ENCODE measurements around the gene POLR2L. TPM values are rescaled to one million over a fixed set of nuclear protein-coding genes. Genes with fewer than 3 reads are reported as not detected.

Gene POLR2L
- total RNA-seq, 1 donor from 2014 or later = 106 TPM

DNA sequence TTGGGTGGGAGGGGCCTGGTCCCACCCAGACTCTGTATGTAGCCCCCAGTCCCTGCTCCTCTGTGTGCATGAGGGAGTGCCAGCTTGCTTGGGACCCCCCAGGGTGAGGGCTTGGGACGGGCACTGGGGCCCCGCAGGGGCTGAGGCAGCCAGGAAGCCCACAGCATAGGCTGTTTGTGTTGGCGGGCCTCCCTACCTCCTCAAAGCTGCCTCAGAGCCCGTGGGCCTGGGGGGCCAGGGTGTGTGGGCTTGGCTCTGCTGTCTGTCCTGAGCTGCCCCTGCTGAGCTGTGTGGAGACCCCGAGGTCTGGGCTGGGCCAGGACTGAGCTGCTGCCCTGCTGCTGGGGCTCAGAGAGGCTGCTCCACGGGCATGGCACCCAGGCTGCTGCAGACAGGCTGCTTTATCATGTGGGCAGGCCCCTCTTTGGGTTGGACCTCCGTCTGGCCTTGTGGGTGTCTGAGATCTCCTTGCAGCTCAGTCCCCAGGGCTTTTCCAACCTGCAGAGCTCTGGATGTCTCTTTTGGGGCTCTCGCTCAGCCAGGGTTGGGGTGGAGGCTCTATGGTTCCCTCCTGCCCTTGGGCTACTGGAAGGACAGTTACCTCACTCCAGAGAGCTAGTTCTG is 3.7 kb upstream of the POLR2L start:
- Mint-ChIP-seq H3K36me3 (ENCODE audit: unreplicated experiment) (no peaks in the 10 kb centered on the region), H3K4me3 (ENCODE audit: unreplicated experiment) (no peak overlapping the region), H3K27ac (ENCODE audit: unreplicated experiment) (no peak overlapping the region), H3K27me3 (ENCODE audit: unreplicated experiment) (peaks cover 4% of the 10 kb centered on the region), H3K9me3 (ENCODE audit: unreplicated experiment) (peaks cover 7% of the 10 kb centered on the region), H3K4me1 (ENCODE audit: low read depth, unreplicated experiment) (peaks cover 7% of the 10 kb centered on the region)
- no peak for DNase-seq
- TF ChIP-seq, protein P1, sequence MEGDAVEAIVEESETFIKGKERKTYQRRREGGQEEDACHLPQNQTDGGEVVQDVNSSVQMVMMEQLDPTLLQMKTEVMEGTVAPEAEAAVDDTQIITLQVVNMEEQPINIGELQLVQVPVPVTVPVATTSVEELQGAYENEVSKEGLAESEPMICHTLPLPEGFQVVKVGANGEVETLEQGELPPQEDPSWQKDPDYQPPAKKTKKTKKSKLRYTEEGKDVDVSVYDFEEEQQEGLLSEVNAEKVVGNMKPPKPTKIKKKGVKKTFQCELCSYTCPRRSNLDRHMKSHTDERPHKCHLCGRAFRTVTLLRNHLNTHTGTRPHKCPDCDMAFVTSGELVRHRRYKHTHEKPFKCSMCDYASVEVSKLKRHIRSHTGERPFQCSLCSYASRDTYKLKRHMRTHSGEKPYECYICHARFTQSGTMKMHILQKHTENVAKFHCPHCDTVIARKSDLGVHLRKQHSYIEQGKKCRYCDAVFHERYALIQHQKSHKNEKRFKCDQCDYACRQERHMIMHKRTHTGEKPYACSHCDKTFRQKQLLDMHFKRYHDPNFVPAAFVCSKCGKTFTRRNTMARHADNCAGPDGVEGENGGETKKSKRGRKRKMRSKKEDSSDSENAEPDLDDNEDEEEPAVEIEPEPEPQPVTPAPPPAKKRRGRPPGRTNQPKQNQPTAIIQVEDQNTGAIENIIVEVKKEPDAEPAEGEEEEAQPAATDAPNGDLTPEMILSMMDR (IDR thresholded peaks at IDR 0.05; ENCODE audit: partially characterized antibody, unreplicated experiment) = no peak

DNA sequence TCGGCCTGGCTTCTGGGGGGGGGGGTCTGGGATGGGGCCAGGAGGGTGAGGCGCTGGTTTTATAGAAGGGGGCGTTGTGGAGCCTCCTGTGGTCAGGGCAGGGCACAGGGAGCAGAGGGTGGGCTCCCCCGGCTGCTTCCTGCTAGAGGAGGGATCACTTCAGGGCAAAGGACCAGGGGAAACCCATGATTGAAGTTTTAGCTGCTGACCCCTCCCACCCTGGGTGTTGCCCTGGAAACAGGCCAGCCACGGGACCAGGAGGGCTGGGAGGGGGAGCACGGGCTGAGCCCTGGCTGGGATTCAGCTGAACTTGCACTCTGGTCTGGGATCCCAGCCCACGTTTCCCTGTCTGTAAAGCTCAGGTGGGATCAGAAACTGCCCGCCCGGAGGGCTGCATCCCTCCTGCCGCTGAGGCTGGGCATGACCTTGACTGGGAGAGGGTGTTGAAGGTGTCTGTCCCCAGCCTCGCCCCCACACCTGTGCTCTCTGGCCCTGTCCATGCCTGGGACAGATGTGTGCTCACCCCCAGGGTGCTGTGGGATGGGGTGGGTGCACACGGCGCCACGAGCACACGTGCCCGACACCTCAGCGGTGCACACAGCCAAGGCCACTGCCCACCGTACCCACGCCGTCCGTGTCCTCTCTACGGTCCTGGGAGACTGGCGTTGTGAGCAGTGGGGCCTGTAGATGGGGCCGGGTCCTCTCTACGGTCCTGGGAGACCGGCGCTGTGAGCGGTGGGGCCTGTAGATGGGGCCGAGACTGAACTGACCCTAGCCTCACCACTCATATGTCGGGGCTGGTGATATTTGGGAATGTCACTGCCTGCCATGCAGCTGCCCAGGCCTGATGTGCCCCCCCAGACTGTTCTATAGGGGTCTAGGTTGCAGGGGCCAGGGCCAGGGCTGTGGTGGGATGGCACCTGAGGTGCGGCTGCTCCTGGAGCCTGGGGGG is 2.6 kb upstream of the POLR2L start:
- Mint-ChIP-seq H3K27ac (ENCODE audit: unreplicated experiment) (no peak overlapping the region), H3K9me3 (ENCODE audit: unreplicated experiment) (peaks cover 17% of the 10 kb centered on the region)

DNA sequence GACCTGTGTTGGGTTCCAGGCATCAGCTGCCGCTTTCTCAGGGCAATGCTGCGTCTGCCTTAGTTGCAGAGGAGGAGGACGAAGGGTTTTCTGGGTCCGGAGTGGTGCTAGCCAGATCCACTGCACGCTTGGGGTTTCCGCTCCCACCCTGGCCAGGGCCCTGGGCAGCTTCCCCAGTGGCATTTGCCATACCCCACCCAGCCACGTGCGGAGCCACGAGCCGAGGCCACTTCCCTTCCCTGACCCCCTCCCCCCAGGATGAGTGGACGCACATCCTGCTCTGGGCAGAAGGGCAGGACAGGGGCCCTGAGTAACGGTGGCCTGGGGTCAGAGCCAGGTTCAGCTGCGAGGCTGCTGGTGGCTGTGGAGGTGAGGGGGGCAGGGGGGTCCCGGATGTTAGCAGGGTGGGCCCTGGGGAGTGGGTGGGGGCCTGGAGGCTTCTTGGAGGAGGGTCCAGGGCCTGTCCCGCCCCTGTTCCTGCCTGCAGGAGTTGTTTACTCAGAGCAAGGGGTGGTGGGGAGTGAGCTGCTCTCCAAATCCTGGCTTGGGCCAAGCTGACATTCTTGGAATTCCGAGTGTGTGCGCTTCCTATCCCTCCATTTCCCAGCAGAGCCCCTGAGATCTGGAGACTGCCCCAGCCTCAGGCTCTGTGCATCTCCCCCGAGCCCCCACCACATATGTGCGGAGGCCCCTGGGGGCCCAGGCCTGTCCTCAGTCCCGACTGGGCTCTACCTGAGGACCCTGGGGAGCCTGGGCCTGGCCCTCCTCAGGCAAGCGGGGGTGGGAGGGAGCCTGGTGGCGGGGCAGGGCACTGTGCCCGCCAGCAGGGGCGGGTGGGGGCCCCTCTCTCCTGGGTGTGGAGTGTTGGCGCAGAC is 1.7 kb upstream of the POLR2L start:
- H3K4me1 Mint-ChIP-seq (ENCODE audit: low read depth, unreplicated experiment) = peaks cover 17% of the 10 kb centered on the region
- H3K9me3 Mint-ChIP-seq (ENCODE audit: unreplicated experiment) = peaks cover 21% of the 10 kb centered on the region
- H3K27ac Mint-ChIP-seq (ENCODE audit: unreplicated experiment) = no peak overlapping the region
- peaks cover 8% of the 10 kb centered on the region for H3K27me3 Mint-ChIP-seq (ENCODE audit: unreplicated experiment)
- TF ChIP-seq, protein P1 (IDR thresholded peaks at IDR 0.05; ENCODE audit: partially characterized antibody, unreplicated experiment) = no peak
- DNase-seq = no peak
- H3K4me3 Mint-ChIP-seq (ENCODE audit: unreplicated experiment) = peak overlapping the region; percentile 82
- H3K36me3 Mint-ChIP-seq (ENCODE audit: unreplicated experiment) = no peaks in the 10 kb centered on the region

More for the DNA sequence above, 2.6 kb upstream of the POLR2L start:
- TF ChIP-seq, protein P1 (IDR thresholded peaks at IDR 0.05; ENCODE audit: partially characterized antibody, unreplicated experiment) = no peak
- Mint-ChIP-seq H3K4me1 (ENCODE audit: low read depth, unreplicated experiment) (peaks cover 14% of the 10 kb centered on the region), H3K4me3 (ENCODE audit: unreplicated experiment) (peak overlapping the region; percentile 59), H3K27me3 (ENCODE audit: unreplicated experiment) (peaks cover 7% of the 10 kb centered on the region), H3K36me3 (ENCODE audit: unreplicated experiment) (no peaks in the 10 kb centered on the region)
- peak; percentile 75 for DNase-seq

DNA sequence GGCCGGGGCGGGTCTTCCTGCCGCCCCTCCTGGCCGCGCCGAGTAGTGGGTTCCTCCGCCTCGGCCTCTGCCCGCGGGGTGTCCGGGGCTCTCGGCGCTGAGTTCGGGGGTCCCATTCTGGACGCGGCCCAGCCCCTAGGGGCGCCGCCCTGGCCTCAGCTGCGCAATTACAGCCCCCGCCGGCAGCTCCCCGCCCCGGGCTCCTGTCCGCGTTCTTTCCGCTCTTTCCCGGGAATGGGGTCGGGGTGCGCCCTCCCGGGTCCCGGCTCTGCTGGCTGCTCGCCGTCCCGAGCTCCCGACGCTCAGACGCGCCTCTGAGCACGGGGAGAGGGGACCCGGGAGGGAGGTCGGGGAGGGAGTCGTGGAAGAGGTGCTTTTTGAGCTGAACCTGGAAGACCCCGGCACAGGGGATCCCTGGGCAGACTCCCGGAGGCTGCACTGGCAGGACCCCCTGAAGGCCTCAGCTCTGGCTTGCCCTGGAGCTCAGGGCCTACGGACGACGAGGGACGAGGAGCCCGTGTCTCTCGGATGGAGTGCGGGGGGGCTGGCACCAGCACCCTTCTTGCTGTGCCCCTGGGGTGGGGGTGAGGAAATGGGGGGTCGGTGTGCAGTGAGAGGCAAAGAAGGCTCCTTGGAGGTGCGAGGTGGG is 881 bp upstream of the POLR2L start:
- Mint-ChIP-seq H3K36me3 (ENCODE audit: unreplicated experiment) (no peaks in the 10 kb centered on the region), H3K4me1 (ENCODE audit: low read depth, unreplicated experiment) (peaks cover 22% of the 10 kb centered on the region), H3K9me3 (ENCODE audit: unreplicated experiment) (peaks cover 26% of the 10 kb centered on the region), H3K4me3 (ENCODE audit: unreplicated experiment) (peak overlapping the region; percentile 82), H3K27me3 (ENCODE audit: unreplicated experiment) (peaks cover 14% of the 10 kb centered on the region), H3K27ac (ENCODE audit: unreplicated experiment) (no peak overlapping the region)
- TF ChIP-seq, protein P1 (IDR thresholded peaks at IDR 0.05; ENCODE audit: partially characterized antibody, unreplicated experiment) = no peak
- DNase-seq = no peak

Measured in glutamatergic neuron (in vitro differentiated cells).